Activated naive CD8-positive, alpha-beta T cell treated with anti-CD3 and anti-CD28 coated beads, Interleukin-2, amount 50 U/mL, for 24 hours (primary cell): Measurements from ENCODE around the gene GPX3.

ENCODE experiments used
- ATAC-seq: fragments of 150-1000 bp; cut with Tn5 transposase; one replicate; pipeline ENCODE4 v1.10.0; 2021
- DNase-seq: peaks from one replicate; pipeline ENCODE4 v3.0.0; 2021
- H3K27ac Mint-ChIP-seq: one replicate; pipeline ENCODE4 v1.8.0; 2021; ENCODE audit warnings: mild to moderate bottlenecking, mixed read lengths
- H3K27me3 Mint-ChIP-seq: one replicate; pipeline ENCODE4 v1.8.0; 2021; ENCODE audit warnings: mixed read lengths
- H3K36me3 Mint-ChIP-seq: one replicate; pipeline ENCODE4 v1.8.0; 2021; ENCODE audit warnings: low read depth, mixed read lengths
- H3K4me1 Mint-ChIP-seq: one replicate; pipeline ENCODE4 v1.8.0; 2021; ENCODE audit warnings: mixed read lengths
- H3K4me3 Mint-ChIP-seq: one replicate; pipeline ENCODE4 v1.8.0; 2021; ENCODE audit warnings: mild to moderate bottlenecking, moderate library complexity, mixed read lengths
- H3K9me3 Mint-ChIP-seq: one replicate; pipeline ENCODE4 v1.8.0; 2021; ENCODE audit warnings: mixed read lengths

The GPX3 gene

GRCh38 chr5:151022511-151023018, 2.2 kb downstream of the GPX3 start:
- H3K36me3 Mint-ChIP-seq, result peaks cover 6% of the 10 kb centered on the region
- DNase-seq (no peak), ATAC-seq (no peak)
- H3K27ac Mint-ChIP-seq, result no peak overlapping the region
- peaks cover 5% of the 10 kb centered on the region for H3K27me3 Mint-ChIP-seq
- H3K4me1 Mint-ChIP-seq, result peaks cover 12% of the 10 kb centered on the region
- no peaks in the 10 kb centered on the region for H3K9me3 Mint-ChIP-seq
- H3K4me3 Mint-ChIP-seq, result no peak overlapping the region

- no peak overlapping the region for H3K27ac Mint-ChIP-seq
- ATAC-seq, result no peak
- no peaks in the 10 kb centered on the region for H3K9me3 Mint-ChIP-seq
- no peak for DNase-seq
- H3K4me1 Mint-ChIP-seq, result peaks cover 12% of the 10 kb centered on the region
- peaks cover 7% of the 10 kb centered on the region for H3K36me3 Mint-ChIP-seq
- no peak overlapping the region for H3K4me3 Mint-ChIP-seq
- H3K27me3 Mint-ChIP-seq, result peaks cover 5% of the 10 kb centered on the region
Observed at GRCh38 chr5:151023047-151023615, 2.7 kb downstream of the GPX3 start.

- Mint-ChIP-seq H3K27me3 (peaks cover 5% of the 10 kb centered on the region), H3K36me3 (peaks cover 12% of the 10 kb centered on the region), H3K9me3 (no peaks in the 10 kb centered on the region), H3K27ac (no peak overlapping the region), H3K4me1 (peaks cover 12% of the 10 kb centered on the region), H3K4me3 (no peak overlapping the region)
- ATAC-seq (no peak), DNase-seq (no peak)
Observed at GRCh38 chr5:151023651-151024050, 3.3 kb downstream of the GPX3 start.

GRCh38 chr5:151024440-151025249, 4.3 kb downstream of the GPX3 start:
- DNase-seq, result no peak
- no peak overlapping the region for H3K27ac Mint-ChIP-seq
- H3K27me3 Mint-ChIP-seq, result peaks cover 5% of the 10 kb centered on the region
- H3K4me1 Mint-ChIP-seq, result peaks cover 12% of the 10 kb centered on the region
- no peaks in the 10 kb centered on the region for H3K9me3 Mint-ChIP-seq
- H3K36me3 Mint-ChIP-seq, result peaks cover 17% of the 10 kb centered on the region
- no peak for ATAC-seq
- no peak overlapping the region for H3K4me3 Mint-ChIP-seq

- Mint-ChIP-seq H3K27ac (no peak overlapping the region), H3K4me3 (no peak overlapping the region), H3K27me3 (peaks cover 5% of the 10 kb centered on the region), H3K9me3 (no peaks in the 10 kb centered on the region), H3K4me1 (peaks cover 11% of the 10 kb centered on the region), H3K36me3 (peaks cover 20% of the 10 kb centered on the region)
- DNase-seq, result no peak
- ATAC-seq, result no peak
Observed at GRCh38 chr5:151025250-151025606, 4.8 kb downstream of the GPX3 start.

GRCh38 chr5:151026088-151026487, 5.7 kb downstream of the GPX3 start:
- Mint-ChIP-seq H3K27me3 (peaks cover 1% of the 10 kb centered on the region), H3K27ac (no peak overlapping the region), H3K36me3 (peaks cover 20% of the 10 kb centered on the region), H3K4me3 (no peak overlapping the region), H3K9me3 (no peaks in the 10 kb centered on the region), H3K4me1 (peaks cover 6% of the 10 kb centered on the region)
- DNase-seq, result no peak
- ATAC-seq, result no peak

- peaks cover 4% of the 10 kb centered on the region for H3K4me1 Mint-ChIP-seq
- no peak overlapping the region for H3K27ac Mint-ChIP-seq
- no peak overlapping the region for H3K4me3 Mint-ChIP-seq
- no peaks in the 10 kb centered on the region for H3K27me3 Mint-ChIP-seq
- ATAC-seq, result no peak
- no peaks in the 10 kb centered on the region for H3K9me3 Mint-ChIP-seq
- no peak for DNase-seq
- peaks cover 22% of the 10 kb centered on the region for H3K36me3 Mint-ChIP-seq
Observed at GRCh38 chr5:151026679-151027078, 6.3 kb downstream of the GPX3 start.

- Mint-ChIP-seq H3K27me3 (no peaks in the 10 kb centered on the region), H3K9me3 (no peaks in the 10 kb centered on the region), H3K27ac (no peak overlapping the region), H3K36me3 (peaks cover 33% of the 10 kb centered on the region), H3K4me3 (no peak overlapping the region), H3K4me1 (no peaks in the 10 kb centered on the region)
- no peak for DNase-seq
- no peak for ATAC-seq
Observed at GRCh38 chr5:151027961-151028479, 7.6 kb downstream of the GPX3 start.

GRCh38 chr5:151028717-151029116, 8.3 kb downstream of the GPX3 start:
- Mint-ChIP-seq H3K4me3 (no peak overlapping the region), H3K9me3 (no peaks in the 10 kb centered on the region), H3K27me3 (no peaks in the 10 kb centered on the region), H3K4me1 (no peaks in the 10 kb centered on the region), H3K27ac (no peak overlapping the region), H3K36me3 (peaks cover 35% of the 10 kb centered on the region)
- ATAC-seq (no peak), DNase-seq (no peak)

GRCh38 chr5:151029179-151030055, 9.0 kb downstream of the GPX3 start:
- Mint-ChIP-seq H3K4me1 (no peaks in the 10 kb centered on the region), H3K36me3 (peaks cover 42% of the 10 kb centered on the region), H3K27ac (no peak overlapping the region), H3K27me3 (no peaks in the 10 kb centered on the region), H3K4me3 (no peak overlapping the region), H3K9me3 (no peaks in the 10 kb centered on the region)
- DNase-seq (no peak), ATAC-seq (no peak)

GRCh38 chr5:151030056-151030336, 9.6 kb downstream of the GPX3 start:
- H3K4me1 Mint-ChIP-seq, result no peaks in the 10 kb centered on the region
- H3K4me3 Mint-ChIP-seq, result no peak overlapping the region
- H3K9me3 Mint-ChIP-seq, result no peaks in the 10 kb centered on the region
- no peaks in the 10 kb centered on the region for H3K27me3 Mint-ChIP-seq
- no peak for ATAC-seq
- no peak for DNase-seq
- no peak overlapping the region for H3K27ac Mint-ChIP-seq
- peaks cover 47% of the 10 kb centered on the region for H3K36me3 Mint-ChIP-seq

GRCh38 chr5:151030379-151030778, 10.0 kb downstream of the GPX3 start:
- H3K36me3 Mint-ChIP-seq, result peaks cover 44% of the 10 kb centered on the region
- ATAC-seq (no peak), DNase-seq (no peak)
- no peak overlapping the region for H3K27ac Mint-ChIP-seq
- no peaks in the 10 kb centered on the region for H3K27me3 Mint-ChIP-seq
- no peaks in the 10 kb centered on the region for H3K9me3 Mint-ChIP-seq
- H3K4me3 Mint-ChIP-seq, result no peak overlapping the region
- no peaks in the 10 kb centered on the region for H3K4me1 Mint-ChIP-seq

GRCh38 chr5:151031554-151031953, 11.2 kb downstream of the GPX3 start:
- Mint-ChIP-seq H3K9me3 (no peaks in the 10 kb centered on the region), H3K27ac (no peak overlapping the region), H3K36me3 (peaks cover 51% of the 10 kb centered on the region), H3K4me1 (no peaks in the 10 kb centered on the region), H3K4me3 (no peak overlapping the region), H3K27me3 (no peaks in the 10 kb centered on the region)
- ATAC-seq (no peak), DNase-seq (no peak)

GRCh38 chr5:151033217-151033934, 13.0 kb downstream of the GPX3 start:
- peaks cover 2% of the 10 kb centered on the region for H3K4me1 Mint-ChIP-seq
- H3K27me3 Mint-ChIP-seq, result no peaks in the 10 kb centered on the region
- no peaks in the 10 kb centered on the region for H3K9me3 Mint-ChIP-seq
- ATAC-seq, result no peak
- no peak overlapping the region for H3K27ac Mint-ChIP-seq
- H3K36me3 Mint-ChIP-seq, result peaks cover 56% of the 10 kb centered on the region
- no peak overlapping the region for H3K4me3 Mint-ChIP-seq
- no peak for DNase-seq
